Measurements from ENCODE around the gene NUMB. TPM values are rescaled to one million over a fixed set of nuclear protein-coding genes. Genes with fewer than 3 reads are reported as not detected.
A peak's percentile ranks its signal among the peaks of the same experiment; 100 is the strongest.
"Not testable (repeated sequence)": the region's sequence is repeated elsewhere in the genome, so short reads cannot be mapped to it uniquely, and the experiment has no call there.

Gene NUMB
- total RNA-seq, 1 experiment from 2014 or later, result 41.1 TPM

GRCh38 chr14:73426877-73427276, 31.5 kb downstream of the NUMB start:
- Histone ChIP-seq H4K20me1 (ENCODE audit: insufficient read depth, low read depth, low read length) (no peaks in the 10 kb centered on the region), H3K9me3 (ENCODE audit: low read length) (no peaks in the 10 kb centered on the region), H3K36me3 (ENCODE audit: insufficient read depth, low read length) (no peaks in the 10 kb centered on the region), H3K4me2 (ENCODE audit: low read depth, low read length, poor library complexity, severe bottlenecking) (no peak overlapping the region), H3K4me3 (ENCODE audit: low read length) (no peak overlapping the region), H3K27ac (ENCODE audit: low read length) (no peak overlapping the region), H3K27me3 (ENCODE audit: low read length) (no peaks in the 10 kb centered on the region), H3K79me2 (ENCODE audit: low read length) (peaks cover 66% of the 10 kb centered on the region), H3K4me1 (ENCODE audit: low read length) (peaks cover 39% of the 10 kb centered on the region), H3K9ac (ENCODE audit: low read length) (no peak overlapping the region), H2AFZ (ENCODE audit: low read length) (no peak overlapping the region), H3K9me2 (replicated peaks; ENCODE audit: insufficient read depth, low read length) (no peaks in the 10 kb centered on the region)
- DNase-seq, result no peak

- Histone ChIP-seq H2AFZ (ENCODE audit: low read length) (peak overlapping the region; percentile 44), H3K9ac (ENCODE audit: low read length) (peak overlapping the region; percentile 39), H3K9me3 (ENCODE audit: low read length) (no peaks in the 10 kb centered on the region), H3K27ac (ENCODE audit: low read length) (peak overlapping the region; percentile 39), H3K36me3 (ENCODE audit: insufficient read depth, low read length) (no peaks in the 10 kb centered on the region), H3K9me2 (replicated peaks; ENCODE audit: insufficient read depth, low read length) (no peaks in the 10 kb centered on the region), H3K4me1 (ENCODE audit: low read length) (peaks cover 41% of the 10 kb centered on the region), H3K4me2 (ENCODE audit: low read depth, low read length, poor library complexity, severe bottlenecking) (peak overlapping the region; percentile 75), H3K4me3 (ENCODE audit: low read length) (peak overlapping the region; percentile 38), H3K79me2 (ENCODE audit: low read length) (peaks cover 74% of the 10 kb centered on the region), H4K20me1 (ENCODE audit: insufficient read depth, low read depth, low read length) (no peaks in the 10 kb centered on the region), H3K27me3 (ENCODE audit: low read length) (no peaks in the 10 kb centered on the region)
- peak; percentile 65 for DNase-seq
Observed at GRCh38 chr14:73424453-73424852, 33.9 kb downstream of the NUMB start.

- H3K4me2 ChIP-seq (ENCODE audit: low read depth, low read length, poor library complexity, severe bottlenecking); H3K27ac ChIP-seq (ENCODE audit: low read length); H3K4me3 ChIP-seq (ENCODE audit: low read length); H3K27me3 ChIP-seq (ENCODE audit: low read length); DNase-seq; H3K9me3 ChIP-seq (ENCODE audit: low read length); H3K9me2 ChIP-seq (replicated peaks; ENCODE audit: insufficient read depth, low read length); H2AFZ ChIP-seq (ENCODE audit: low read length); H4K20me1 ChIP-seq (ENCODE audit: insufficient read depth, low read depth, low read length); H3K36me3 ChIP-seq (ENCODE audit: insufficient read depth, low read length); H3K9ac ChIP-seq (ENCODE audit: low read length): not testable (repeated sequence)
- Histone ChIP-seq H3K4me1 (ENCODE audit: low read length) (peaks cover 36% of the 10 kb centered on the region), H3K79me2 (ENCODE audit: low read length) (peaks cover 75% of the 10 kb centered on the region)
Observed at GRCh38 chr14:73423092-73423491, 35.3 kb downstream of the NUMB start.

GRCh38 chr14:73422515-73422914, 35.8 kb downstream of the NUMB start:
- H3K27ac ChIP-seq (ENCODE audit: low read length), result no peak overlapping the region
- peaks cover 30% of the 10 kb centered on the region for H3K4me1 ChIP-seq (ENCODE audit: low read length)
- peaks cover 72% of the 10 kb centered on the region for H3K79me2 ChIP-seq (ENCODE audit: low read length)
- H3K27me3 ChIP-seq (ENCODE audit: low read length), result no peaks in the 10 kb centered on the region
- no peaks in the 10 kb centered on the region for H4K20me1 ChIP-seq (ENCODE audit: insufficient read depth, low read depth, low read length)
- H3K36me3 ChIP-seq (ENCODE audit: insufficient read depth, low read length), result no peaks in the 10 kb centered on the region
- no peak overlapping the region for H3K9ac ChIP-seq (ENCODE audit: low read length)
- H3K9me2 ChIP-seq (replicated peaks; ENCODE audit: insufficient read depth, low read length), result no peaks in the 10 kb centered on the region
- no peak overlapping the region for H2AFZ ChIP-seq (ENCODE audit: low read length)
- H3K4me3 ChIP-seq (ENCODE audit: low read length), result no peak overlapping the region
- no peaks in the 10 kb centered on the region for H3K9me3 ChIP-seq (ENCODE audit: low read length)
- no peak overlapping the region for H3K4me2 ChIP-seq (ENCODE audit: low read depth, low read length, poor library complexity, severe bottlenecking)
- DNase-seq, result no peak

- peaks cover 72% of the 10 kb centered on the region for H3K79me2 ChIP-seq (ENCODE audit: low read length)
- H3K9ac ChIP-seq (ENCODE audit: low read length), result no peak overlapping the region
- H3K4me2 ChIP-seq (ENCODE audit: low read depth, low read length, poor library complexity, severe bottlenecking), result no peak overlapping the region
- H2AFZ ChIP-seq (ENCODE audit: low read length), result no peak overlapping the region
- no peak overlapping the region for H3K4me3 ChIP-seq (ENCODE audit: low read length)
- no peaks in the 10 kb centered on the region for H3K27me3 ChIP-seq (ENCODE audit: low read length)
- H4K20me1 ChIP-seq (ENCODE audit: insufficient read depth, low read depth, low read length), result no peaks in the 10 kb centered on the region
- H3K36me3 ChIP-seq (ENCODE audit: insufficient read depth, low read length), result no peaks in the 10 kb centered on the region
- peaks cover 25% of the 10 kb centered on the region for H3K4me1 ChIP-seq (ENCODE audit: low read length)
- no peaks in the 10 kb centered on the region for H3K9me2 ChIP-seq (replicated peaks; ENCODE audit: insufficient read depth, low read length)
- H3K27ac ChIP-seq (ENCODE audit: low read length), result no peak overlapping the region
- DNase-seq, result no peak
- H3K9me3 ChIP-seq (ENCODE audit: low read length), result no peaks in the 10 kb centered on the region
Observed at GRCh38 chr14:73418227-73418626, 40.1 kb downstream of the NUMB start.

GRCh38 chr14:73406248-73406647, 52.1 kb downstream of the NUMB start:
- H3K4me3 ChIP-seq (ENCODE audit: low read length); DNase-seq; H3K9me3 ChIP-seq (ENCODE audit: low read length); H3K27ac ChIP-seq (ENCODE audit: low read length); H4K20me1 ChIP-seq (ENCODE audit: insufficient read depth, low read depth, low read length); H2AFZ ChIP-seq (ENCODE audit: low read length); H3K27me3 ChIP-seq (ENCODE audit: low read length); H3K36me3 ChIP-seq (ENCODE audit: insufficient read depth, low read length); H3K9ac ChIP-seq (ENCODE audit: low read length); H3K4me2 ChIP-seq (ENCODE audit: low read depth, low read length, poor library complexity, severe bottlenecking); H3K9me2 ChIP-seq (replicated peaks; ENCODE audit: insufficient read depth, low read length): not testable (repeated sequence)
- peaks cover 20% of the 10 kb centered on the region for H3K4me1 ChIP-seq (ENCODE audit: low read length)
- H3K79me2 ChIP-seq (ENCODE audit: low read length), result peaks cover 13% of the 10 kb centered on the region; the same call in 1 of the 2 replicates

- Histone ChIP-seq H3K27ac (ENCODE audit: low read length) (peak overlapping the region; percentile 37), H3K4me2 (ENCODE audit: low read depth, low read length, poor library complexity, severe bottlenecking) (peak overlapping the region; percentile 31), H3K4me1 (ENCODE audit: low read length) (peaks cover 26% of the 10 kb centered on the region), H3K79me2 (ENCODE audit: low read length) (peaks cover 29% of the 10 kb centered on the region; the same call in 1 of the 2 replicates), H3K9me3 (ENCODE audit: low read length) (no peaks in the 10 kb centered on the region), H3K27me3 (ENCODE audit: low read length) (no peaks in the 10 kb centered on the region), H3K9me2 (replicated peaks; ENCODE audit: insufficient read depth, low read length) (no peaks in the 10 kb centered on the region), H4K20me1 (ENCODE audit: insufficient read depth, low read depth, low read length) (0 out of 2 replicates have a peak, but pooled peaks cover 3% of the 10 kb centered on the region), H2AFZ (ENCODE audit: low read length) (peak overlapping the region; percentile 3; the same call in 1 of the 2 replicates), H3K4me3 (ENCODE audit: low read length) (no peak overlapping the region), H3K36me3 (ENCODE audit: insufficient read depth, low read length) (0 out of 2 replicates have a peak, but pooled peaks cover 4% of the 10 kb centered on the region), H3K9ac (ENCODE audit: low read length) (no peak overlapping the region)
- no peak for DNase-seq
Observed at GRCh38 chr14:73403181-73403752, 55.1 kb downstream of the NUMB start.

GRCh38 chr14:73402579-73402978, 55.8 kb downstream of the NUMB start:
- H3K4me2 ChIP-seq (ENCODE audit: low read depth, low read length, poor library complexity, severe bottlenecking), result peak overlapping the region; percentile 31
- H4K20me1 ChIP-seq (ENCODE audit: insufficient read depth, low read depth, low read length), result 0 out of 2 replicates have a peak, but pooled peaks cover 3% of the 10 kb centered on the region
- H3K79me2 ChIP-seq (ENCODE audit: low read length), result peaks cover 35% of the 10 kb centered on the region

More at GRCh38 chr14:73402579-73402978, 55.8 kb downstream of the NUMB start:
- H3K9ac ChIP-seq (ENCODE audit: low read length), result no peak overlapping the region
- H3K27me3 ChIP-seq (ENCODE audit: low read length), result no peaks in the 10 kb centered on the region
- no peak overlapping the region for H3K4me3 ChIP-seq (ENCODE audit: low read length)
- no peak for DNase-seq
- H3K27ac ChIP-seq (ENCODE audit: low read length), result peak overlapping the region; percentile 37
- 0 out of 2 replicates have a peak, but pooled peaks cover 4% of the 10 kb centered on the region for H3K36me3 ChIP-seq (ENCODE audit: insufficient read depth, low read length)
- H3K9me3 ChIP-seq (ENCODE audit: low read length), result no peaks in the 10 kb centered on the region
- peaks cover 26% of the 10 kb centered on the region for H3K4me1 ChIP-seq (ENCODE audit: low read length)
- H3K9me2 ChIP-seq (replicated peaks; ENCODE audit: insufficient read depth, low read length), result no peaks in the 10 kb centered on the region
- no peak overlapping the region for H2AFZ ChIP-seq (ENCODE audit: low read length)
